ENCODE measurements around the gene RPN1.

DNA sequence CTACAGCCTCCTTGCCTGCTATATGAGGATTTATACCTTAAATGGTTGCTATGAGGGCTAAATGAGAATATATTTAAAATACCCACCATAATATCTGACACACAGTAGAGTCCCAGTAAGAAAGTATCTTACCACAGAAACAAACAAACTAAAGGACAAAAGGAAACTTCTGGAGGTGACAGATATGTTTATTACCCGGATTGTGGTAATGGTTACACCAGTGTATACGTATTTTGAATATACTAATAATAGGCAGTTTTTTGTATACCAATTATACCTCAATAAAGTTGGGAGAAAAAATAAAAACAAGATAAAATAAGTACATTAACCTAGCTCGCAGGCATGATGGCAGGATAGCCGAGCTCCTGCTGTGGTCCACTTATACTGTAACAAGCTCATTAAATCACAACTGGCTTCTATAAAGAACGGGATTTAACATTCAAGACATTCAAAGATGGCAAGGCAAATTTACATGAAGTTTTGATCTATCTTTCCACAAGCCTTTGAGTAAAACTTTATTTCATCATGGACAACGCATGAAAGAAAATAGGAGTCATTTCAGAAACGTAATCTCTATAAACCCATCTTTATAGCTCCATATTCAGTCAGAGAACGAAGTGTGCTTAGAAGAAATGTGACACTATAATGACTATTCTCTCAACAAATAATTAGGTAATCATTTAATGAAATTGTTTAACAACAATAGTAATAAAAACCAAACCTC, 1.5 kb downstream of the RPN1 start:
- TF ChIP-seq, protein P1, sequence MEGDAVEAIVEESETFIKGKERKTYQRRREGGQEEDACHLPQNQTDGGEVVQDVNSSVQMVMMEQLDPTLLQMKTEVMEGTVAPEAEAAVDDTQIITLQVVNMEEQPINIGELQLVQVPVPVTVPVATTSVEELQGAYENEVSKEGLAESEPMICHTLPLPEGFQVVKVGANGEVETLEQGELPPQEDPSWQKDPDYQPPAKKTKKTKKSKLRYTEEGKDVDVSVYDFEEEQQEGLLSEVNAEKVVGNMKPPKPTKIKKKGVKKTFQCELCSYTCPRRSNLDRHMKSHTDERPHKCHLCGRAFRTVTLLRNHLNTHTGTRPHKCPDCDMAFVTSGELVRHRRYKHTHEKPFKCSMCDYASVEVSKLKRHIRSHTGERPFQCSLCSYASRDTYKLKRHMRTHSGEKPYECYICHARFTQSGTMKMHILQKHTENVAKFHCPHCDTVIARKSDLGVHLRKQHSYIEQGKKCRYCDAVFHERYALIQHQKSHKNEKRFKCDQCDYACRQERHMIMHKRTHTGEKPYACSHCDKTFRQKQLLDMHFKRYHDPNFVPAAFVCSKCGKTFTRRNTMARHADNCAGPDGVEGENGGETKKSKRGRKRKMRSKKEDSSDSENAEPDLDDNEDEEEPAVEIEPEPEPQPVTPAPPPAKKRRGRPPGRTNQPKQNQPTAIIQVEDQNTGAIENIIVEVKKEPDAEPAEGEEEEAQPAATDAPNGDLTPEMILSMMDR (IDR thresholded peaks at IDR 0.05), result no peak
- TF ChIP-seq EP300 (IDR thresholded peaks at IDR 0.05) (no peak), POLR2AphosphoS5 (IDR thresholded peaks at IDR 0.05) (no peak)

All from suprapubic skin (tissue), 4 donors.